Measurements from ENCODE around the gene IDH3G. TPM values are rescaled to one million over a fixed set of nuclear protein-coding genes. Genes with fewer than 3 reads are reported as not detected.

The IDH3G gene
- total and polyA plus RNA-seq, 2 donors (not counting 3 experiments of a cell fraction or from before 2014, with no cell fraction given): 57.7 to 116 TPM

DNA sequence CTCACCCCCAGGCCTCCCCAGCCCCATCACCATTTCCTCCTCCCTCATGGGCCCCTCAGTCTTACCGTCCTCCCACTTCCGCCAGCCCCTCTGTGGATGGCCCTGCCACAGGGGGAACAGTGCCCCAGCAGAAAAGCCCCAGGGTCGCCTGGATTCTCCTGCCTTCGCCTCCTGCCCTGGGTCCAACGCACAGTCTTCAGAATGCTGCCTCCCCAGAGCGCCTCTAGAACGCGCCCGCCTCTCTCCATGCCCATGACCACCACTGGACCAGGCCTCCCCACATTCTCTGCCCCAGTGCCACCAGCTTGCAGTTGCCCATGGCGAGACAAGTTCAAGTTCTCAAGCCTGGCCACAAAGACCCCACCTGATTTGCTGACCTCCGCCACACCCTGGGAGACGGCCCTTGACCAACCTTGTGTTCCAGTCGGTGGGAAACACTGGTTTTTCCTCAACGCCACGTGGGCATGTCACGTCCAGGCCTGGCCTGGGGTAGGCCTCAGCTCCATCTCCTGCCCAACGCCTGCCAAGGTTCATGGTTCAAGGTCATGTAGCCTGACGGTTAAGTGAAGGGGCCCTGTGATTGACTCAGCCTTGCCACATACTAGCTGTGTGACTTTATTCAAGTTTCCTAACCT lies 30.8 kb downstream of the IDH3G start:
- Histone ChIP-seq H3K9me1 (replicated peaks; ENCODE audit: control insufficient read depth, extremely low read depth, insufficient read depth, low read length) (no peaks in the 10 kb centered on the region), H3K4me2 (ENCODE audit: insufficient read depth, low read length) (no peak overlapping the region), H3K4me1 (ENCODE audit: control insufficient read depth, extremely low read depth, insufficient read depth, low read length) (peaks cover 20% of the 10 kb centered on the region), H3K79me2 (ENCODE audit: control insufficient read depth, insufficient read depth, low read length) (no peaks in the 10 kb centered on the region), H4K20me1 (replicated peaks; ENCODE audit: control insufficient read depth, extremely low read depth, insufficient read depth, low read length) (no peaks in the 10 kb centered on the region), H3K27ac (ENCODE audit: insufficient read depth, low read depth, low read length) (no peak overlapping the region), H3K9me3 (replicated peaks; ENCODE audit: control insufficient read depth, insufficient read depth, low read length) (no peaks in the 10 kb centered on the region), H3K9ac (replicated peaks; ENCODE audit: extremely low read depth, insufficient read depth, low read length) (no peak overlapping the region), H3K36me3 (ENCODE audit: control insufficient read depth in 2 of 2, extremely low read depth in 1 of 2, insufficient read depth in 2 of 2, low read length in 2 of 2) (no peaks in the 10 kb centered on the region), H3K27me3 (ENCODE audit: control insufficient read depth in 2 of 2, insufficient read depth in 2 of 2, low read length in 2 of 2) (no peaks in the 10 kb centered on the region), H2AFZ (ENCODE audit: low read depth, low read length) (no peak overlapping the region), H3K4me3 (replicated peaks in 1 of 3; ENCODE audit: insufficient read depth in 1 of 3, low read depth in 1 of 3, low read length in 3 of 3) (no peak overlapping the region)
- dilution Hi-C loops (cut with MboI; ENCODE audit: extremely low pct_ligation_motif_present, low sequenced_read_pairs): no loop called here
- intact Hi-C loops (cut with micrococcal nuclease): loop anchor here (10.0 kb wide), 1 partner anchor 281 kb away; no protein-coding TSS in a partner anchor
- CTCF ChIA-PET: interaction anchor here (1.1 to 4.6 kb wide), 4 partner anchors 8 to 186 kb away, joined by 3 to 68 read pairs (median 12); no protein-coding TSS in a partner anchor
- no TSS peak for BruUV-seq (replicated peaks)
- no peak for DNase-seq (ENCODE audit: low read depth, low spot score)
- POLR2A ChIA-PET: no interaction called here
- FAIRE-seq: no peak
- TF ChIP-seq POLR2AphosphoS5 (IDR thresholded peaks at IDR 0.05; ENCODE audit: insufficient read depth, low read depth, low read length) (no peak), CTCF (IDR thresholded peaks at IDR 0.05; ENCODE audit: extremely low read depth in 1 of 2, insufficient read depth in 1 of 2, low read depth in 1 of 2, low read length in 2 of 2) (no peak), MYC (IDR thresholded peaks at IDR 0.05; ENCODE audit: low read depth, low read length) (no peak), JUN (IDR thresholded peaks at IDR 0.05; ENCODE audit: borderline replicate concordance, insufficient read depth, insufficient read length, low read depth) (no peak), GATA2 (IDR thresholded peaks at IDR 0.05; ENCODE audit: insufficient read depth, insufficient read length, low read depth, low read length) (no peak), POLR2A (IDR thresholded peaks at IDR 0.05; ENCODE audit: low read depth, low read length) (no peak), FOS (IDR thresholded peaks at IDR 0.05; ENCODE audit: borderline replicate concordance, insufficient read depth, low read length) (no peak), EZH2 (IDR thresholded peaks at IDR 0.05; ENCODE audit: borderline replicate concordance, low read depth, low read length, severe bottlenecking) (no peak)
- TF ChIP-seq, protein P1, sequence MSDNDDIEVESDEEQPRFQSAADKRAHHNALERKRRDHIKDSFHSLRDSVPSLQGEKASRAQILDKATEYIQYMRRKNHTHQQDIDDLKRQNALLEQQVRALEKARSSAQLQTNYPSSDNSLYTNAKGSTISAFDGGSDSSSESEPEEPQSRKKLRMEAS (IDR thresholded peaks at IDR 0.05; ENCODE audit: insufficient read depth, insufficient read length): no peak

All from endothelial cell of umbilical vein (primary cell).